ENCODE data around the gene MYO6.

MYO6 gene

GRCh38 chr6:75748003-75748742 is 866 bp upstream of the MYO6 start:
- no peak for DNase-seq (ENCODE audit: insufficient read length)
- no peak for FAIRE-seq
- TF ChIP-seq POLR2AphosphoS5 (IDR thresholded peaks at IDR 0.05; ENCODE audit: low read depth, low read length) (no peak), TAF1 (IDR thresholded peaks at IDR 0.05; ENCODE audit: borderline replicate concordance, low read depth, low read length) (no peak), POLR2A (IDR thresholded peaks at IDR 0.05; ENCODE audit: low read depth, low read length) (no peak)

- no peak for TF ChIP-seq POLR2AphosphoS5 (IDR thresholded peaks at IDR 0.05; ENCODE audit: low read depth, low read length)
- TF ChIP-seq POLR2A (IDR thresholded peaks at IDR 0.05; ENCODE audit: low read depth, low read length): no peak
- TF ChIP-seq TAF1 (IDR thresholded peaks at IDR 0.05; ENCODE audit: borderline replicate concordance, low read depth, low read length): no peak
- no peak for FAIRE-seq
- DNase-seq (ENCODE audit: insufficient read length): no peak
These were observed 2.4 kb downstream of the MYO6 start for GRCh38 chr6:75751443-75751842.

- DNase-seq (ENCODE audit: insufficient read length): no peak
- TF ChIP-seq POLR2A (IDR thresholded peaks at IDR 0.05; ENCODE audit: low read depth, low read length) (no peak), TAF1 (IDR thresholded peaks at IDR 0.05; ENCODE audit: borderline replicate concordance, low read depth, low read length) (no peak), POLR2AphosphoS5 (IDR thresholded peaks at IDR 0.05; ENCODE audit: low read depth, low read length) (no peak)
- FAIRE-seq: no peak
These were observed 3.3 kb downstream of the MYO6 start for GRCh38 chr6:75752365-75752764.

- FAIRE-seq (no peak), DNase-seq (ENCODE audit: insufficient read length) (no peak)
- TF ChIP-seq TAF1 (IDR thresholded peaks at IDR 0.05; ENCODE audit: borderline replicate concordance, low read depth, low read length): no peak
- TF ChIP-seq POLR2A (IDR thresholded peaks at IDR 0.05; ENCODE audit: low read depth, low read length): no peak
These were observed 6.7 kb downstream of the MYO6 start for GRCh38 chr6:75755704-75756103.

GRCh38 chr6:75757295-75757694 is 8.3 kb downstream of the MYO6 start:
- no peak for FAIRE-seq
- TF ChIP-seq TAF1 (IDR thresholded peaks at IDR 0.05; ENCODE audit: borderline replicate concordance, low read depth, low read length) (no peak), POLR2A (IDR thresholded peaks at IDR 0.05; ENCODE audit: low read depth, low read length) (no peak), POLR2AphosphoS5 (IDR thresholded peaks at IDR 0.05; ENCODE audit: low read depth, low read length) (no peak)

GRCh38 chr6:75758061-75758460 is 9.0 kb downstream of the MYO6 start:
- no peak for TF ChIP-seq POLR2A (IDR thresholded peaks at IDR 0.05; ENCODE audit: low read depth, low read length)
- TF ChIP-seq TAF1 (IDR thresholded peaks at IDR 0.05; ENCODE audit: borderline replicate concordance, low read depth, low read length): no peak
- TF ChIP-seq POLR2AphosphoS5 (IDR thresholded peaks at IDR 0.05; ENCODE audit: low read depth, low read length): no peak
- FAIRE-seq (no peak), DNase-seq (ENCODE audit: insufficient read length) (no peak)

More at GRCh38 chr6:75757295-75757694, 8.3 kb downstream of the MYO6 start:
- no peak for DNase-seq (ENCODE audit: insufficient read length)

GRCh38 chr6:75759207-75759606 is 10.2 kb downstream of the MYO6 start:
- DNase-seq (ENCODE audit: insufficient read length) (no peak), FAIRE-seq (no peak)
- TF ChIP-seq POLR2AphosphoS5 (IDR thresholded peaks at IDR 0.05; ENCODE audit: low read depth, low read length): no peak
- no peak for TF ChIP-seq POLR2A (IDR thresholded peaks at IDR 0.05; ENCODE audit: low read depth, low read length)
- no peak for TF ChIP-seq TAF1 (IDR thresholded peaks at IDR 0.05; ENCODE audit: borderline replicate concordance, low read depth, low read length)

- DNase-seq (ENCODE audit: insufficient read length) (no peak), FAIRE-seq (no peak)
- TF ChIP-seq TAF1 (IDR thresholded peaks at IDR 0.05; ENCODE audit: borderline replicate concordance, low read depth, low read length): no peak
- TF ChIP-seq POLR2AphosphoS5 (IDR thresholded peaks at IDR 0.05; ENCODE audit: low read depth, low read length): no peak
- TF ChIP-seq POLR2A (IDR thresholded peaks at IDR 0.05; ENCODE audit: low read depth, low read length): no peak
These were observed 11.3 kb downstream of the MYO6 start for GRCh38 chr6:75760320-75760719.

GRCh38 chr6:75761489-75761888 is 12.4 kb downstream of the MYO6 start:
- TF ChIP-seq POLR2A (IDR thresholded peaks at IDR 0.05; ENCODE audit: low read depth, low read length): no peak
- no peak for TF ChIP-seq TAF1 (IDR thresholded peaks at IDR 0.05; ENCODE audit: borderline replicate concordance, low read depth, low read length)
- TF ChIP-seq POLR2AphosphoS5 (IDR thresholded peaks at IDR 0.05; ENCODE audit: low read depth, low read length): no peak
- no peak for DNase-seq (ENCODE audit: insufficient read length)
- FAIRE-seq: no peak

GRCh38 chr6:75762063-75762462 is 13.0 kb downstream of the MYO6 start:
- no peak for TF ChIP-seq TAF1 (IDR thresholded peaks at IDR 0.05; ENCODE audit: borderline replicate concordance, low read depth, low read length)
- no peak for TF ChIP-seq POLR2AphosphoS5 (IDR thresholded peaks at IDR 0.05; ENCODE audit: low read depth, low read length)
- FAIRE-seq (no peak), DNase-seq (ENCODE audit: insufficient read length) (no peak)

- TF ChIP-seq TAF1 (IDR thresholded peaks at IDR 0.05; ENCODE audit: borderline replicate concordance, low read depth, low read length): no peak
- no peak for TF ChIP-seq POLR2A (IDR thresholded peaks at IDR 0.05; ENCODE audit: low read depth, low read length)
- no peak for TF ChIP-seq POLR2AphosphoS5 (IDR thresholded peaks at IDR 0.05; ENCODE audit: low read depth, low read length)
- DNase-seq (ENCODE audit: insufficient read length) (no peak), FAIRE-seq (no peak)
These were observed 17.3 kb downstream of the MYO6 start for GRCh38 chr6:75766387-75766786.

- DNase-seq (ENCODE audit: insufficient read length): no peak
- TF ChIP-seq POLR2A (IDR thresholded peaks at IDR 0.05; ENCODE audit: low read depth, low read length) (no peak), TAF1 (IDR thresholded peaks at IDR 0.05; ENCODE audit: borderline replicate concordance, low read depth, low read length) (no peak), POLR2AphosphoS5 (IDR thresholded peaks at IDR 0.05; ENCODE audit: low read depth, low read length) (no peak)
- no peak for FAIRE-seq
These were observed 21.8 kb downstream of the MYO6 start for GRCh38 chr6:75770844-75771243.

Measured in GM12892 (cell line).